ENCODE measurements around the gene KCTD8.

GRCh38 chr4:44159991-44160390, 288.6 kb downstream of the KCTD8 start:
- TF ChIP-seq MAX (CRISPR knock-in tag; IDR thresholded peaks at IDR 0.05) (no peak), CTCF (IDR thresholded peaks at IDR 0.05) (no peak), GTF2I (CRISPR knock-in tag; conservative IDR thresholded peaks at IDR 0.05) (no peak), RORB (CRISPR knock-in tag; IDR thresholded peaks at IDR 0.05) (no peak), STAT6 (CRISPR knock-in tag; conservative IDR thresholded peaks at IDR 0.05; ENCODE audit: low read depth) (no peak), USF2 (CRISPR knock-in tag; IDR thresholded peaks at IDR 0.05) (no peak), OVOL2 (CRISPR knock-in tag; IDR thresholded peaks at IDR 0.05; ENCODE audit: borderline replicate concordance) (no peak), AFF4 (CRISPR knock-in tag; IDR thresholded peaks at IDR 0.05; ENCODE audit: borderline replicate concordance) (no peak), ZNF281 (CRISPR knock-in tag; IDR thresholded peaks at IDR 0.05) (no peak), TEAD4 (CRISPR knock-in tag; IDR thresholded peaks at IDR 0.05) (no peak), ATF2 (CRISPR knock-in tag; IDR thresholded peaks at IDR 0.05; ENCODE audit: borderline replicate concordance, low read depth) (no peak), ATF1 (CRISPR knock-in tag; IDR thresholded peaks at IDR 0.05) (no peak), E2F4 (CRISPR knock-in tag; IDR thresholded peaks at IDR 0.05; ENCODE audit: borderline replicate concordance, low read depth) (no peak)
